HepG2 (cell line): ENCODE results near the gene PAGE1. TPM values are rescaled to one million over a fixed set of nuclear protein-coding genes. Genes with fewer than 3 reads are reported as not detected.
"Not testable (repeated sequence)": the region's sequence is repeated elsewhere in the genome, so short reads cannot be mapped to it uniquely, and the experiment has no call there.

Experiments
- ATAC-seq: fragments of 200-7000 bp; cut with Tn5 transposase; 3 replicates; pipeline ENCODE4 v1.9.1; 2020; ENCODE audit warnings: mild to moderate bottlenecking, moderate library complexity
- BruUV-seq: library from RNA; stranded (reverse); fragments of 400-500 nt; replicated peaks from 2 replicates; lab custom pipeline; 2021; lab: Mats Ljungman, UMichigan
- CTCF ChIA-PET: fragments of 300-600 bp; formaldehyde crosslinking; extraction: SDS; loops from one replicate; lab custom pipeline; 2021; ENCODE audit warnings: low total read pairs, inconsistent platforms, low intra/inter-chr PET ratio; lab: Yijun Ruan, JAX
- POLR2A ChIA-PET: fragments of 350-600 bp; sonication (Branson Sonifier 250); formaldehyde crosslinking; loops from one replicate; lab custom pipeline; 2020; ENCODE audit warnings: antibody characterized with exemption, inconsistent platforms; lab: Yijun Ruan, JAX
- DNase-seq: peaks from one replicate; pipeline ENCODE4 v3.0.0-alpha.2; 2015; ENCODE audit warnings: low spot score
- FAIRE-seq: peaks from 3 replicates; lab custom pipeline; 2011; peaks lifted over from hg19 to GRCh38; lab: Jason Lieb, UNC
- H2AFZ ChIP-seq: one replicate; pipeline ENCODE4 v1.6.1; 2011; ENCODE audit warnings: low read length, inconsistent platforms
- H3K27ac ChIP-seq: fragments of 300-600 bp; 3 replicates; pipeline ENCODE4 v1.8.0; 2011; ENCODE audit warnings: mixed run types, mild to moderate bottlenecking, mixed read lengths, low read length, inconsistent platforms; ENCODE audit not compliant: insufficient read depth; ENCODE audit errors: extremely low read length
- H3K27me3 ChIP-seq, 2 experiments: fragments of 200-600 bp in 1 of 2; 2 replicates in 1 of 2; 3 replicates in 1 of 2; pipeline versions ENCODE4 v1.6.0 to v1.8.0; 2011; ENCODE audit warnings: low read length in 2 of 2, mild to moderate bottlenecking in 2 of 2, moderate library complexity in 2 of 2, inconsistent platforms in 1 of 2; ENCODE audit not compliant: insufficient read depth in 2 of 2, control insufficient read depth in 1 of 2
- H3K36me3 ChIP-seq, 2 experiments: fragments of 200-600 bp in 1 of 2; replicated peaks in 1 of 2; 2 replicates in 1 of 2; 3 replicates in 1 of 2; pipeline versions ENCODE4 v1.5.1 to v1.8.0; 2011; ENCODE audit warnings: low read length in 2 of 2, inconsistent platforms in 1 of 2; ENCODE audit not compliant: insufficient read depth in 2 of 2, control insufficient read depth in 1 of 2
- H3K4me1 ChIP-seq: 2 replicates; pipeline ENCODE4 v1.5.1; 2012; ENCODE audit warnings: low read length, inconsistent platforms; ENCODE audit not compliant: insufficient read depth
- H3K4me2 ChIP-seq: 2 replicates; pipeline ENCODE4 v1.6.0; 2011; ENCODE audit warnings: low read depth, low read length, inconsistent platforms
- H3K4me3 ChIP-seq, 3 experiments: fragments of 200-600 bp in 1 of 3; sonication (generic), shearing (Covaris generic) in 1 of 3; replicated peaks in 1 of 3; 2 replicates each; pipeline ENCODE4 v1.5.1; 2011 to 2016; ENCODE audit warnings: low read length in 3 of 3, inconsistent platforms in 2 of 3, low read depth in 2 of 3, mild to moderate bottlenecking in 2 of 3, control low read depth in 1 of 3, mixed read lengths in 1 of 3; ENCODE audit not compliant: insufficient read depth in 1 of 3
- H3K79me2 ChIP-seq: one replicate; pipeline ENCODE4 v1.6.1; 2011; ENCODE audit warnings: low read length, inconsistent platforms; ENCODE audit not compliant: insufficient read depth
- H3K9ac ChIP-seq: 2 replicates; pipeline ENCODE4 v1.6.0; 2011; ENCODE audit warnings: mild to moderate bottlenecking, low read depth, low read length, inconsistent platforms; ENCODE audit not compliant: insufficient read depth
- H3K9me3 ChIP-seq: 2 replicates; pipeline ENCODE4 v1.5.1; 2012; ENCODE audit warnings: mild to moderate bottlenecking, low read length
- H4K20me1 ChIP-seq: 2 replicates; pipeline ENCODE4 v1.6.0; 2011; ENCODE audit warnings: inconsistent platforms, mild to moderate bottlenecking, low read length, moderate library complexity; ENCODE audit not compliant: insufficient read depth
- CREM ChIP-seq, 2 experiments: sonication (generic) in 1 of 2; formaldehyde crosslinking in 1 of 2; IDR thresholded peaks; 2 replicates each; pipeline versions ENCODE4 v1.4.0 to v1.6.1; 2016 to 2020; ENCODE audit warnings: antibody characterized with exemption in 1 of 2, mild to moderate bottlenecking in 1 of 2, missing genetic modification reagents in 1 of 2
- FLYWCH1 ChIP-seq: sonication (generic); formaldehyde crosslinking; IDR thresholded peaks from 2 replicates; pipeline ENCODE4 v1.8.1; 2023; ENCODE audit warnings: mild to moderate bottlenecking, missing genetic modification reagents
- ZBTB8A ChIP-seq: sonication (generic); formaldehyde crosslinking; IDR thresholded peaks from 2 replicates; pipeline ENCODE4 v1.4.0; 2020; ENCODE audit warnings: mild to moderate bottlenecking, low read depth, missing genetic modification reagents, borderline replicate concordance
- ZNF790 ChIP-seq: sonication (generic); formaldehyde crosslinking; IDR thresholded peaks from 2 replicates; pipeline ENCODE4 v1.8.0; 2022; ENCODE audit warnings: missing genetic modification reagents, mild to moderate bottlenecking, borderline replicate concordance
- WGBS: methylation state at CpG from one replicate; pipeline ENCODE4 v1.1.6; 2017; ENCODE audit warnings: low lambda C conversion rate; 5-methylcytosine and 5-hydroxymethylcytosine counted together
- in situ Hi-C: cut with HindIII; loops from 2 replicates; pipeline ENCODE4 v1.10.0; 2017; ENCODE audit warnings: low pct_unique_long_range_greater_than_20kb; ENCODE audit not compliant: extremely low pct_ligation_motif_present
- intact Hi-C: fragments of 100-400 bp; cut with micrococcal nuclease; formaldehyde crosslinking; loops from one replicate; pipeline ENCODE4 v1.10.0; 2022; ENCODE audit not compliant: unreplicated experiment
- polyA plus RNA-seq, 8 experiments: library from polyadenylated mRNA; depleted of rRNA in 3 of 8; stranded (reverse) in 7 of 8; unstranded in 1 of 8; fragments of >200 nt; fragmentation: Illumina TruSeq in 4 of 8; extraction: Trizol in 4 of 8; gene quantifications; 2 replicates each; pipeline versions ENCODE4 v1.2.1 to v1.2.3, GENCODE V29; 2011 to 2016; ENCODE audit warnings: low read depth in 4 of 8, missing spikeins in 1 of 8, mixed read lengths in 1 of 8; ENCODE audit not compliant: insufficient read depth in 1 of 8
- total RNA-seq, 5 experiments: library from RNA; depleted of rRNA; stranded (reverse); fragments of >200 nt; fragmentation: Illumina TruSeq; extraction: Trizol; gene quantifications; 2 replicates each; pipeline ENCODE4 v1.2.3, GENCODE V29; 2016; ENCODE audit warnings: low read depth in 1 of 5
- TF ChIP-seq, protein P1 (sequence below): sonication (generic); formaldehyde crosslinking; IDR thresholded peaks from 2 replicates; pipeline ENCODE4 v1.4.0; 2020; ENCODE audit warnings: missing genetic modification reagents
- TF ChIP-seq, protein P2 (sequence below): sonication (generic); formaldehyde crosslinking; IDR thresholded peaks from 2 replicates; pipeline ENCODE4 v1.8.0; 2022; ENCODE audit warnings: missing genetic modification reagents, mild to moderate bottlenecking, borderline replicate concordance

Gene PAGE1
- total and polyA plus RNA-seq, 2 of the 13 experiments (the other 11 are each of a cell fraction or from before 2014, with no cell fraction given) = 0.45 to 0.93 TPM

DNA sequence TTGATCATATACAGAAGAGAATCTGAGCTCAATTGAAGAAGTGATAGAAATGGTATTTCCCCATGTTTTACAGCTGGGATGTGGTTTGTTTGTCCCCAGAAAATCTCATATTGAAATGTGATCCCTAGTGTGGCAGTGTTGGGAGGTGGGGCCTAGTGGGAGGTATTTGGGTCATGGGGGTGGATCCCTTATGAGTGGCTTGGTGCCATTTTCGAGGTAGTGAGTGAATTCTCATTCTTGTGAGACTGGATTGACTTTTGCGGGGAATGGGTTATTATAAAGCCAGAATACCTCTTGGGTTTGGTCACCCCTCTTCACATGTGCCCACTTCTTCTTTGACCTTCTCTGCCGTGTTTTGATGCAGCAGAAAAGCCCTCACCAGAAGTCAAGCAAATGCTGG, 29.6 kb upstream of the PAGE1 start:
- TF ChIP-seq FLYWCH1 (CRISPR knock-in tag) (no peak), CREM (IDR thresholded peaks at IDR 0.05) (no peak), CREM (CRISPR knock-in tag; IDR thresholded peaks at IDR 0.05) (no peak), ZNF790 (CRISPR knock-in tag) (no peak), ZBTB8A (CRISPR knock-in tag) (no peak)
- TF ChIP-seq, protein P1, sequence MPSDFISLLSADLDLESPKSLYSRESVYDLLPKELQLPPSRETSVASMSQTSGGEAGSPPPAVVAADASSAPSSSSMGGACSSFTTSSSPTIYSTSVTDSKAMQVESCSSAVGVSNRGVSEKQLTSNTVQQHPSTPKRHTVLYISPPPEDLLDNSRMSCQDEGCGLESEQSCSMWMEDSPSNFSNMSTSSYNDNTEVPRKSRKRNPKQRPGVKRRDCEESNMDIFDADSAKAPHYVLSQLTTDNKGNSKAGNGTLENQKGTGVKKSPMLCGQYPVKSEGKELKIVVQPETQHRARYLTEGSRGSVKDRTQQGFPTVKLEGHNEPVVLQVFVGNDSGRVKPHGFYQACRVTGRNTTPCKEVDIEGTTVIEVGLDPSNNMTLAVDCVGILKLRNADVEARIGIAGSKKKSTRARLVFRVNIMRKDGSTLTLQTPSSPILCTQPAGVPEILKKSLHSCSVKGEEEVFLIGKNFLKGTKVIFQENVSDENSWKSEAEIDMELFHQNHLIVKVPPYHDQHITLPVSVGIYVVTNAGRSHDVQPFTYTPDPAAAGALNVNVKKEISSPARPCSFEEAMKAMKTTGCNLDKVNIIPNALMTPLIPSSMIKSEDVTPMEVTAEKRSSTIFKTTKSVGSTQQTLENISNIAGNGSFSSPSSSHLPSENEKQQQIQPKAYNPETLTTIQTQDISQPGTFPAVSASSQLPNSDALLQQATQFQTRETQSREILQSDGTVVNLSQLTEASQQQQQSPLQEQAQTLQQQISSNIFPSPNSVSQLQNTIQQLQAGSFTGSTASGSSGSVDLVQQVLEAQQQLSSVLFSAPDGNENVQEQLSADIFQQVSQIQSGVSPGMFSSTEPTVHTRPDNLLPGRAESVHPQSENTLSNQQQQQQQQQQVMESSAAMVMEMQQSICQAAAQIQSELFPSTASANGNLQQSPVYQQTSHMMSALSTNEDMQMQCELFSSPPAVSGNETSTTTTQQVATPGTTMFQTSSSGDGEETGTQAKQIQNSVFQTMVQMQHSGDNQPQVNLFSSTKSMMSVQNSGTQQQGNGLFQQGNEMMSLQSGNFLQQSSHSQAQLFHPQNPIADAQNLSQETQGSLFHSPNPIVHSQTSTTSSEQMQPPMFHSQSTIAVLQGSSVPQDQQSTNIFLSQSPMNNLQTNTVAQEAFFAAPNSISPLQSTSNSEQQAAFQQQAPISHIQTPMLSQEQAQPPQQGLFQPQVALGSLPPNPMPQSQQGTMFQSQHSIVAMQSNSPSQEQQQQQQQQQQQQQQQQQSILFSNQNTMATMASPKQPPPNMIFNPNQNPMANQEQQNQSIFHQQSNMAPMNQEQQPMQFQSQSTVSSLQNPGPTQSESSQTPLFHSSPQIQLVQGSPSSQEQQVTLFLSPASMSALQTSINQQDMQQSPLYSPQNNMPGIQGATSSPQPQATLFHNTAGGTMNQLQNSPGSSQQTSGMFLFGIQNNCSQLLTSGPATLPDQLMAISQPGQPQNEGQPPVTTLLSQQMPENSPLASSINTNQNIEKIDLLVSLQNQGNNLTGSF = no peak
- TF ChIP-seq, protein P2, sequence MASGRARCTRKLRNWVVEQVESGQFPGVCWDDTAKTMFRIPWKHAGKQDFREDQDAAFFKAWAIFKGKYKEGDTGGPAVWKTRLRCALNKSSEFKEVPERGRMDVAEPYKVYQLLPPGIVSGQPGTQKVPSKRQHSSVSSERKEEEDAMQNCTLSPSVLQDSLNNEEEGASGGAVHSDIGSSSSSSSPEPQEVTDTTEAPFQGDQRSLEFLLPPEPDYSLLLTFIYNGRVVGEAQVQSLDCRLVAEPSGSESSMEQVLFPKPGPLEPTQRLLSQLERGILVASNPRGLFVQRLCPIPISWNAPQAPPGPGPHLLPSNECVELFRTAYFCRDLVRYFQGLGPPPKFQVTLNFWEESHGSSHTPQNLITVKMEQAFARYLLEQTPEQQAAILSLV (CRISPR knock-in tag) = no peak
- intact Hi-C loops = no loop called here
- DNase-seq (no peak), FAIRE-seq (no peak), ATAC-seq (no peak)
- H3K36me3 ChIP-seq = no peaks in the 10 kb centered on the region
- no peak overlapping the region for H3K9ac ChIP-seq
- no peaks in the 10 kb centered on the region for H3K79me2 ChIP-seq
- no peak overlapping the region for H2AFZ ChIP-seq
- H3K4me2 ChIP-seq = no peak overlapping the region
- no peaks in the 10 kb centered on the region for H3K27me3 ChIP-seq
- 100% methylated on average over 2 of the region's 3 CpGs for WGBS
- no TSS peak for BruUV-seq
- H3K4me1 ChIP-seq = no peaks in the 10 kb centered on the region
- no peak overlapping the region for H3K27ac ChIP-seq
- H4K20me1 ChIP-seq = no peaks in the 10 kb centered on the region
- in situ Hi-C loops = no loop called here
- ChIA-PET CTCF (no interaction called here), POLR2A (no interaction called here)
- no peaks in the 10 kb centered on the region for H3K9me3 ChIP-seq
- H3K4me3 ChIP-seq = no peak overlapping the region

DNA sequence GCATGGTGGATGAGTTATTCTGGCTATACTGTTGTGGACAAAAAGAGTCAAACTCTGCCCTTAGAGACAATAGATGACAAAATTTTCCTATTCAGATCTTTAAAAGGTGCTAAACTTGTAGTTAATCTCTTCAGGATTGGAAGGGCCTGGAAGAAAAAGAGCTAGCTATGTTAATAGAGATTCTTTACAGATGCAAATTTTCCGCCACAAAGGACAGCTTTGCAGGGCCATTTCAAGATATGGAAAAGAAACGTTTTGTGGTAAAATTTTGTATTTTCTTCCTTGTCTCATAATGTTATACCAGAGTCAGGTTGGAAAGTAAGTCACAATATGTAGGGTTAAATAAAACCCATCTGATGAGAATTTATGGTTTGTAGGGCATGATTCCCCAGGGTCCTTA, 24.3 kb upstream of the PAGE1 start:
- H3K36me3 ChIP-seq, in situ Hi-C loops, H3K4me1 ChIP-seq, H3K9ac ChIP-seq, H3K79me2 ChIP-seq, H3K4me2 ChIP-seq, BruUV-seq, POLR2A ChIA-PET, H4K20me1 ChIP-seq, H3K9me3 ChIP-seq, DNase-seq, ATAC-seq, H3K27ac ChIP-seq, FAIRE-seq, H3K4me3 ChIP-seq, CTCF ChIA-PET, H3K27me3 ChIP-seq, H2AFZ ChIP-seq, intact Hi-C loops: not testable (repeated sequence)
- WGBS = 27% methylated on average over 2 of the region's 2 CpGs
